Stimulated activated CD4-positive, alpha-beta T cell treated with anti-CD3 and anti-CD28 coated beads, Interleukin-4, amount 100 ng/mL, for 1 hour (primary cell): ENCODE results near the gene ING3.

ENCODE experiments used
- DNase-seq: peaks from one replicate; pipeline ENCODE4 v3.0.0-alpha.2; 2020

Gene ING3

DNA sequence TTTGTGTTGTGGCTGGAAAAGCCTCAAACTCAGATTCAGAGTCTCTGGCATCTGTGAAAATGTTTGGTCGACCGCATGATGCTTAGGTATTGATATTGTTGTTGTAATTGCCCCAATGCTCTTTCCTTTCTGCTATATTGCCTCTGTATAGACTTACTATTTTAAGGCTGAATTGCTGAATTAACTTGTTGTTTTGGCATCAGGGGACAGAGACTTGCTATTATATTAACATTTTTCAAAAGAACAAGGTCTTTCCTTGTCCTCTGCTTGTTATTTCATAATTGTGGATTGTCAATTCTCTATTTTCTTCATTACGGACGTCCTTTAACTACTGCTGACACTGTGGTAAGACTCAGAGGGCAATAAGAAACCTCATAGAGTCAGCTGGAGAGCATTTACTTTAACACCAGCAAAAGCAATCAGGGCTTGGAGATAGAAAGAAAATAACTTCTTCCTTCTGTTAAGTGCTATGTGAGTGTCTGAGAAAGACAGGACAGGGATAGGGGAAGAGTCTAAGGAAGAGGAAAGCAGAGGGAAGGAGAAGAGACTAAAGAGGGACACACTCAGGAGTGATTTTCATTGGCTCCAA, 55.5 kb downstream of the ING3 start:
- no peak for DNase-seq

DNA sequence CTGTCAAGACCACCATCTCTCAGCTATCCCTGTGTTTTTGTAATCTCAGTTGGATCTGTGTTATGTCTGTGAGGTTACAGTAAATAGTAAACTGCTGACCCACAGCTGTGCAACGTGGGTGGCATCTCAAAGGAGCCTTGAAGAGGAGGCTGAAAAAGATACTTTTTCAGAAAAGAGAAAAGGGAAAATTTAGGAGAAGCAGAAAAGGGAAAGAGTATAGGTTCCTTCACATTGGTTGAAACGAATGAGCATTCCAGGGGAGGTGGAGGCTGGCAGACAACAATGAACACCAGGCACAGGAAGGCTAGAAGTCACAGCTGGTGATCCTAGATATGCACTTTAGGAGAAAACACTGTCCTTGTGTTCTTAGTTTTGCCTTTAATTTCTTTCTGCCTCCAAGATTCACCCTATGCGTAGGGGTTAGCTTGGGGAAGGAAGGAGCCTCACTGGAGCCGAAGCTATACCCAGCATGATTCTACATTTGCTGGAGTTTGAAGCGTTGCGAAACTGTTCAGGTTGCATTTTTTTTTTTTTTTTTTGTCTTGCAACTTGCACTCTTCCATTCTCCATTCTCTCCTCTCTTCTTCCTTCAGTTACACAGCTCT, 56.2 kb downstream of the ING3 start:
- no peak for DNase-seq

DNA sequence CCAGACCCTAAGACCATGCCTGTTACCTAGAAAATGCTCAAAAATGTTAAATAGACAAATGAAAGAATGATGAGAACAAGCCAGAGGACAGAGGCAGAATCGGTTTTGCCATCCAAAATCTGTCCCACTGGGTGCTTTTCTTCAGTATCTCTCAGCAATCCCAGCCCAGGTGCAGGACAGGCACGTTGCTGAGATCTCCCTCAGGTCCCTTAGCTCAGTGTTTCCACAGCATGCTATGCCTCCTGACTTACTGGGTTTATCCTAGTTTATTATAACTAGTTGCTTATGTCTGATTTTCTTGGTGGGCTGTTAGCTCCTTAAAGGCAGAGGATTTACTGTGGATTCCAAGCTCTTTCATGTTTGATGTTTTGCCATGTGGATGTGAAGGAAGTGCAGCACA, 58.2 kb downstream of the ING3 start:
- no peak for DNase-seq

DNA sequence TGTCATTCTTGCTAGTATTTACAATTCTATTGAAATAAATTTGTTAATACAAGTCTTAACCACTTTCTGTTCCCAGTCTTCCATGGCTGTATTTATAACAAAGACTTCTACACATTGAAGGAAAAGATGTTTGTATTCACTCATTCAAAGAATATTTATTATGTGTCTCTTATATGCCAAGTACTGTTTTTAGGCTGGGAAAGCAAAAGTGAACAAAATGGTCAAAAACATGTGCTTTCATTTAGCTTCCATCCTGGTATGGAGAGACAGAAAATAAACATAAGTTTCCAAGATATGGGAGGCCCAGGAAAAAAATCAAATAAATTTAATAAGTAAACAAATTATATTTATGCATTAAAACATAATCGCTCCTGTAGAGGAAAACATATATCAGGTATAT, 60.8 kb downstream of the ING3 start:
- DNase-seq, result no peak

DNA sequence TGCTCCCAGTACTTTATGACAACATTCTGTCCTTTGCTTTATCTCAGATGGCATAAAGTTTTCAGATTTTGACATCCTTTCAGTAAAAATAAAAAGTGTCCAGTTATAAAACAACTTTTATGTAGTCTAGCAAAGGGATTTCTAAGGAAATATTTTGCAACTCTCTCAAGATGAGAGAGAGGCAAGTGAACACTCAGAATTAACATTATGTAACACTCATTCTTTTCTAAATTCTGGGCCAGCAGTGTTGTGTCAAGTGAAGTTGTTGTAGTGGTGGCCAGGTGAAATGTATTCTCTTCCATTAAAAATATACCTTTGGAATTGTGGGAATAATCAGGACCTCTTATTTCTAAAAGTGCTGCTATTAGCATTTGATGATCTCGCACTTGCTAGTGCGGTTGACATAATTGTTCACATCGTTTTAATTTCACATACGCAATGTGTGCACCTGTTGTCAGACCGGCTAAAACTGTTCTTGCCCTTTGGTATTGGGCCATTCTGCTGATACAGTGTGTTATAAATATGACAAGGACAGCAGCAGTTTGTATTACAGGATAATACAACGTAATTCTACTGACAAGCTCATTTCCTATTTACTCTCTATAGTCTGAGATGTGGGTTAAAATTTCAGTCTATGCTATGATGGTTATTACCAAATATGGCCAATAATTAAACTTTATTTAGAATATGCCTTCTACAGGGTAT, 61.7 kb downstream of the ING3 start:
- no peak for DNase-seq

DNA sequence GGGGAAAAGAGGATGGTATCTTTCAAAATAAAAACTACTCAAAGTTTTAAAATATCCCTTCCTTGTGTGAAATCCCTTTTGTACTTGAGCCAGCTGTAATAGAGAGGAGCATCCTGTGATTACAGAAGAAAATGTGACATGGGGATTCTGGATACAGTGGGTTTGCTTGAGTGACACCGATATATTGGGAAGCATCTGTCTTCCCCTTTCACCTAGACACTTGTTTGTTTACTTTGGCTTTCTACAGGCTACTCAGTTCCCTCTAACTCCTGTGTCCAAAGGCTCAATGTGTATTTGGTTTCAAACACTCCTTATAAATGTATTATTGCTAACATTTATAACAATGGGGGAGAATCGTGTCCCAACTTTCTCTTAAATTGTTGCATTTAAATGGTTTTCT, 62.3 kb downstream of the ING3 start:
- no peak for DNase-seq

DNA sequence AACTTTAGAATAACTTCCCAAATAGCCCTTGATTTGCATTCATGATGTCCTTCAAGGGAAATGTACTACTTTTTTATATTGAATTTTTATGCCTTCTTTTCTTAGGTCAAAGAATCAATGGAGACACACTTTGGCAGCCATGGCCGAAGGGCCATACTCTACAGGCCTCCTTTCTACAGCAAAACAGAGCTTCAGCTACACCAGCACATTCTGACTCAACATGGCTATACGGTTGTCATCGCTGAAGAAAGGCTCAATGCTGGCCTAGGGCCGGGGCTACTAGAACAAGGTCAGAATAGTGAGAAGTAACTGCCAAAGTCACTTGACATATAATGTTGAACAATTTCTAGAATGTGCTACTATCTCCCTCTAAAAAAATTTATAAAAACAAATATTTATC, 65.0 kb downstream of the ING3 start:
- no peak for DNase-seq

DNA sequence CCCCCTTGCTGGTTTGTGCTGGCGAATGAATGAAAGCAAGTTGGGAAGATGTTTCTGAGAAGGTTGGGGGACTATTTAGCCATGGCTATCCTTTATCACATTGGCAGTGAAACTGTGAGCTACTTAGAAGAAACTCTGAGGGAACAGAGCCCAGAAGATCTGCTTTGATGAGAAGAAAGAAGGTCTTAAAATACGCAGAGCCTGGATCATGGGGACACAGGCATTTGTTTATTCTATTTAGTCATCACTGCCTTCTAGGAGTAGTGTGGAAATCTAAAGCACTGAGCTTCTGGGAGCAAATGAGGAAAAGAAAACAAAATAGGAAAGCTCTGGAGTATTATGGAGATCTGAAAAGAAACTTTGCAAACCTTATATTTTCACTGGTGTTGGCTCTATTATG, 66.4 kb downstream of the ING3 start:
- DNase-seq, result no peak

DNA sequence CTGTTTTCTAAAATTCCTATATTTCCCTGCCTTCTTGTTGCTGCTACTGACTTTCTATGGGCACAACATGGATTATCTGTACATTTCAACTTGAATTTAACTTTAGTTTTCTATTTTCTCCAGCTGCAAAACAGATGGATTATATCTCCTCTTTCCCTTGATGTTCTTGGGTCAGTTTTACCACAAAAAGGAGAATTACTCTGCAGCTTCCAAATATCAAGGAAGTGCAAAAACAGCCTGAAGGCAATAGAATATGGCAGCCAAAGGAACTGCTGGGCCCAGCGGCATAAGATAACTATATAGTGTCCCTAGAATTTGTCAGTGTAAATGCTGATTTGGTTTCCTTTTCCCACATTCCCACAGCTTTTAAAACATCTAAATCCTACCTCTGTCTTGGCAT, 67.0 kb downstream of the ING3 start:
- no peak for DNase-seq

DNA sequence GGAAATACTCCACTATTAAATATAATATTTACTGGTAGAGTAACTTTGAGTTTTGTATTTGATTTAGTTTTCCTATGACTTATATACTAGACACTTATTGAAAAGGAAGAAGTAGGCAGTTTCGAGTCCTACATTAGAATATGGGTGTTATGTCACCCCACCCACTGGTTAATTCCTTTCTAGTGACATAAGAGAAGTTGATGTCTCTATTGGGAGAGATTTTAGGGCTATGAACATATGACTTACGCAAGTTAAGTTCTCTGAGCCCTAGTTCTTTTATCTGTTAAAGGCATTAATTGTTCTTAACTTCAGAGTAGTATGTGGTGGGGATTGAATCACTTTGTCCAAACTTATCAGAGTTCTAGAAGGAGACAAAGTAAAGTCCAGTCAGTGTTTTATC, 68.4 kb downstream of the ING3 start:
- DNase-seq, result no peak

DNA sequence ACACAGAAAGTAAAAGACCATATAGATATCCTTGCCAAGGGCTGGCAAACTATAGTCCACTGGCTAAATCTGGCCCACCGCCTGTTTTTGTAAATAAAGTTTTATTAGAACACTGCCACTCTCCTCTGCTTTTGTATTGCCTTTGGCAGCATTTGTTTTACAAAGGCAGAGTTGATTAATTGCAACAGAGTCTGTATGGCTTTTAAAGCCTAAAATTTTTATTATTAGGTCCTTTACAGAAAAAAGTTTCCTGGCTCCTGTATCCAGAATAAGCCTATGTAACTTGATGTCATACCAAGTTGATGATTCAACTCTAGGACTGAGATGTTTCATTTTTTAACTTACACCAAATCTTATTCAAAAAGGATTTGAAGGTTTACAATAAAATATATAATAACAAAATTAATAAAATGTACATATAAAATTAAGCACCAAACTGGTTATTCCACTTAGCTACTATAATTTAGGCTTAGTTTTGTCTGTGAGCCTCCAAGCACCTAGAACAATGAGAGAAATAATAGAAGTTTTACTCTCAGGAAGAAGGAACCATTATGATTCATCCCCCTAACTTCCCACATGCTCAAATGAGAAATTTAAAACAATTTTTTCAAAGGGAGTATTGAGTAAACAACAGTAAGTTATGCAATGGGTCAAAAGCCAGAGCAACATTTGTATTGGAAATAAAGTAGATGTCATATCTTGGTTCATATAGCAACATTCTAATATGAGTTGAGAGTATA, 69.8 kb downstream of the ING3 start:
- DNase-seq, result no peak

DNA sequence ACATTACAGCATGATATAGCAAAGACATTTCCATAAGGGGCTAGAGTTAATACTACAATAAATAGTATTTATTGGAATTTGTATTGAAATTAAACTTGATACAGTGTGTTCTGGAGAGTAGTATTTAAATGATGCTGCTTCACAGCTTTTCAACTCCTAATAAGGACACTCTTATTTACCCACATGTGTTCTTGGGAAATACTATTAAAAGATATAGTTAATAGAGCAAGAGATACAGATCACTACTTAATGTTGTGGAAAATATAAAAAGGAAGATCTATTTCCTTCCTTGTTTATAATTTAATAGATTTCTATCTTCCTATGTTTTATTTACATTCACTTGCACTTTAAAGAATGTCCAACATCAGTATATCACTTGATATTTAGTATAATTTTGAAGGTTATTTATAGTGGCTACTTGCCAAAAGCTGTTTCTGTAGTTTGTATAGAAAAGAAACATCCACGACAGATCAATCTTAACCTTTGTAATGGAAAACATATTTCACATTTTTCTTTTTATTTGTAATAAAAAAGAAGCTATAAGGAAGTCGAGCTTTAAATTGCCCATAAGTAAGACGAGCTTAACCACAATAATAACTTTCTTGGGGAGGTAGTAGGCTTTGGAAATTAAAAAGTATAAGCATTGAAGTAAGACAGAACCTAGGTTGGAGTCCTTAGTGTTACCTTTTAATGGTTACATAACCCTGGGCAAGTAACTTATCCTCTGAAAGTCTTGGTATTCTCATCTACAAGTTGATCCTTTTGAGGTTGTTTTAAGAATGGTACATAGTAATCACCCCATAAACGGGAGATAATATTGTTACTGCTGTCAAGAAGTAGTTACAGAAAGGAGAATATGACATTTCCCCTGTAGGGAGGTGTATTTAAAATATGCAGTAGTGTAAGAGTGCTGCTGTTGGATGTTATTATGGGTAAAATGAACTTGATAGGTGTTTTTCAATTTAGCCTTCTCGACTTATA, 70.7 kb downstream of the ING3 start:
- no peak for DNase-seq

DNA sequence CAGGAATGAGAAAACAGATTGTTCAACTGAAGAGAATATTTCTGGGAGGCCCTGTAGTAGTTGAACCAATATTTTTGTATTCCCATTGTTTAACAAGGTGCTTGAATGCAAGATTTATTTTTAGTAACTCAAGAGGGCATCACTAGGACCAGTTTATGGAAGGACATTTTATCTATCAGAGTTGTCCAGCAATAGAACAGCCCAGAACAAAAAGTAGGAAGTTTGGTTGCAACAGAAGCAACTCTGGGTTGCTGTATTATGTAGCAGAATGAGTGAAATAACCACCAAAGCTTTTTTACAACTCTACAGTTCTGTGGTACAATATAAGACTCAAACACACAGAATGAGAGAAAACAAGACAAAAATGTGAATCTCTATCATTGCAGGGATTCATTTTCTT, 72.6 kb downstream of the ING3 start:
- no peak for DNase-seq

DNA sequence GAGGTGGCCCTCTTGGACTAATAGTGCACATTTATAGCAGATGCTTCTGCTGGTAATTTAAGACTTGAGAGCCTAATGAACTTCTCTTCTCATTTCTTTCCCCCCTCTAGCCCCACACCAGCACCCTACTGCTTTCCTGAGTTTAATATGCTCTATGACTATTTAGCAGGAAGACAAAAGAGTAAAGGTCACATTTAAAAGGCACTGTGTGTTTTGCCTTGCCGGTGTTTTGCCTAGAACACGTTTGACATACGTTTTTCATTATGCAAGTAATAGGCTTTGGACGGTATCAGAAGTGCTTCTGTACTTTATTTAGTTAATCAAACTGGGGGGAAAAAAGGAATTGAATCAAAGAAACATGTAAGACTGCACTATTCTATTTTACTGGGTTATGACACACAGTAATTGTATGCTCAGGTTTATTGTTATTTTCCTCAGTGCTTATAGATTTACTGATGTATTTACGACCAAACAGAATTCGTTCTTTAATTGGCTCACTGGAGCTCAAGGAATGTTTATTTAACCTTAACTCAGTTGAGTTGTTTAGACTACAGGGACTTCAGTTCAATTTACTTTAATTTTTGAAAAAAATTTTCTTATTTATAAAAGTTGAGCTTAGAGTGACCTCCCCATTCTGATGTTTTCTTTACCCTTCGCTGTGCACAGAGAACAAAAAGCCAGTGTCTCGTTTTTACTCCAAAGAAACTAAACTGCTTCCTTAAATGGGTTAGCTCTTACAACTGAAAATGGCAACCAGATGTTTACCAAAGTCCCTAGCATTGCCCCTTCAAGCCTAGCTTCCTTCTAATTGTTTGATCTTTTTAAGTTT, 73.3 kb downstream of the ING3 start:
- no peak for DNase-seq

DNA sequence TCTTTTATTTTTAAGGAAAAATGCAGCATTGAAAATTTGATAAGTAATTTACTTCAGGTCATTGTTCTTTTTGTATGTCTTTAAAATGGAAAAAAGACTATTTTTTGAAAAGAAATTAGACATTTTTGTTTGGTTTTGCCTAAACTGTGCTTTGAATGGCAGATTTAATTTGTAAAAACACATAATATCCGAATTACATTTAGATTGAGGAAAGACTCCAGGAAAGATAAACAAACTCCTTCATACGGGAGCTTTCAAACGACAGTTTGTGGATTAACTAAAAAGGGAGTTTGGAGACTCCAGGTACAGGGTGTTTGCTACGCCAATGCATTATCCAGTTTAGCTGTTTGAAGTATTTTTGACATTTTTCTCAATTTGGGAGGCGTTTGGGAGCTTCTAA, 74.0 kb downstream of the ING3 start:
- DNase-seq, result no peak

DNA sequence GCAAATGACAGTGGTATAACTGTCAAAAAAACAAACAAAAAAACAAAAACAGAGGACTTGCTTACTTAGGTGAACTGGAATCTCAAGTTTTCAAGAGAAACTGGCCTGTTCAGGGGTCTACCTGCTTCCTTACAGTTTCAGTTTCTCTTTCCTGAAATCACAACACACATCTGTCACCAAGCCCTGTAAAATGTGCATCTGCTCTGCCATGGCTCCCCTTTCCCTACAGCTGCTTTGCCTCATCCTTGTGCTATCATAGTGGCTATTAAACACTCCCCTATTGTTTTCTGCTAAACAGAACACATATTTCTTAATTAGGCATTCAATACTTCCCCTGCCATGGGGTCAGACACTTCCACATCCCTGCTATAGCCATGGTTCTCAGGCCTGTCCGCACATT, 75.6 kb downstream of the ING3 start:
- no peak for DNase-seq

DNA sequence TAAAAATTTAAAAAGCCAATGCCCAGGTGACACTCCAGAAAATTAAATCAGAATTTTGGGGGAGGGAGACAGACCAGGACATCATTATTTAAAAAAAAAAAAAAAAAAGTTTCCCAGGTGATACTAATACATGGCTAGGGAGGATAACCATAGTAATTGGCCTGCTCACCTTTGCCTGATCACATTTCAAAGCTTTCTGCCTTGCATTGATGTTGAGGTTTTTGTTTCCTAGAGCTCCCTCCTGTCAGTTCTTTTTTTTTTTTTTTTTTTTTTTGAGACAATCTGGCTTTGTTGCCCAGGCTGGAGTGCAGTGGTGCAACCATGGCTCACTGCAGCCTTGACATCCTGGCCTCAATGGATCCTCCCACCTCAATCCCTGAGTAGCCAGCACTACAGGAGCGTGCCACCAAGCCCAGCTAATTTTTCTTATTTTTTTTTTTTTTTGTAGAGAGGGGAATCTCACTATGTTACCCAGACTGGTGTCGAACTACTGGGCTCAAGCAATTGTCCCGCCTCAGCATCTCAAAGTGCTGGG, 76.1 kb downstream of the ING3 start:
- no peak for DNase-seq
